ENCODE measurements around the gene CBX8. TPM values are rescaled to one million over a fixed set of nuclear protein-coding genes. Genes with fewer than 3 reads are reported as not detected.
A peak's percentile ranks its signal among the peaks of the same experiment; 100 is the strongest.

Gene CBX8
- total RNA-seq, 1 experiment from 2014 or later: 2.0 TPM

- POLR2A ChIA-PET: interaction anchor here (0.6 to 1.8 kb wide), 3 partner anchors 36 to 53 kb away, joined by 3 to 4 read pairs (median 3); no protein-coding TSS in a partner anchor
- DNase-seq (ENCODE audit: low spot score): no peak
- CTCF ChIA-PET: interaction anchor here (1.0 to 9.2 kb wide), 8 partner anchors 9 to 170 kb away, joined by 3 to 119 read pairs (median 18); partner anchors contain the start of gene CBX4
Observed at GRCh38 chr17:79799538-79800324, 2.9 kb upstream of the CBX8 start.

GRCh38 chr17:79799174-79799537, 2.3 kb upstream of the CBX8 start:
- Mint-ChIP-seq H3K4me1 (peaks cover 50% of the 10 kb centered on the region), H3K27ac (no peak overlapping the region), H3K27me3 (ENCODE audit: low read depth) (peaks cover 94% of the 10 kb centered on the region), H3K36me3 (no peaks in the 10 kb centered on the region), H3K4me3 (no peak overlapping the region; the same call in 1 of the 2 replicates), H3K9me3 (no peaks in the 10 kb centered on the region)
- ChIA-PET CTCF (interaction anchor here (2.2 to 9.2 kb wide), 7 partner anchors 9 to 176 kb away, joined by 7 to 119 read pairs (median 22); partner anchors contain the start of gene CBX4), POLR2A (interaction anchor here (1.0 to 2.7 kb wide), 2 partner anchors 9 to 37 kb away, joined by 3 to 7 read pairs; no protein-coding TSS in a partner anchor)
- ATAC-seq: no peak
- DNase-seq (ENCODE audit: low spot score): peak; percentile 34
- no peak for TF ChIP-seq AR (CRISPR knock-in tag; IDR thresholded peaks at IDR 0.05)
- no peak for TF ChIP-seq PREB (CRISPR knock-in tag; IDR thresholded peaks at IDR 0.05; ENCODE audit: borderline replicate concordance)
- TF ChIP-seq IRF1 (CRISPR knock-in tag; IDR thresholded peaks at IDR 0.05): no peak
- no peak for TF ChIP-seq NR1H2 (CRISPR knock-in tag; IDR thresholded peaks at IDR 0.05)
- TF ChIP-seq ZNF317 (CRISPR knock-in tag; IDR thresholded peaks at IDR 0.05; ENCODE audit: borderline replicate concordance, low read depth): no peak
- no peak for TF ChIP-seq ATF2 (CRISPR knock-in tag; IDR thresholded peaks at IDR 0.05; ENCODE audit: borderline replicate concordance, low read depth)
- no peak for TF ChIP-seq GABPB1 (CRISPR knock-in tag; IDR thresholded peaks at IDR 0.05)
- TF ChIP-seq E2F5 (CRISPR knock-in tag; IDR thresholded peaks at IDR 0.05): no peak
- no peak for TF ChIP-seq ZNF219 (CRISPR knock-in tag; IDR thresholded peaks at IDR 0.05; ENCODE audit: borderline replicate concordance)
- no peak for TF ChIP-seq AFF4 (CRISPR knock-in tag; IDR thresholded peaks at IDR 0.05; ENCODE audit: borderline replicate concordance)
- TF ChIP-seq STAT6 (CRISPR knock-in tag; conservative IDR thresholded peaks at IDR 0.05; ENCODE audit: low read depth): no peak

More at GRCh38 chr17:79799538-79800324, 2.9 kb upstream of the CBX8 start:
- no peak overlapping the region for H3K27ac Mint-ChIP-seq
- peaks cover 94% of the 10 kb centered on the region for H3K27me3 Mint-ChIP-seq (ENCODE audit: low read depth)
- TF ChIP-seq ZNF219 (CRISPR knock-in tag; IDR thresholded peaks at IDR 0.05; ENCODE audit: borderline replicate concordance): no peak
- TF ChIP-seq HMGA2 (CRISPR knock-in tag; IDR thresholded peaks at IDR 0.05): no peak
- no peak for TF ChIP-seq ZBTB21 (CRISPR knock-in tag; IDR thresholded peaks at IDR 0.05; ENCODE audit: borderline replicate concordance)
- TF ChIP-seq USF1 (CRISPR knock-in tag; IDR thresholded peaks at IDR 0.05): 0 out of 2 replicates have a peak, but pooled peaks have one; percentile 14
- TF ChIP-seq MAX (CRISPR knock-in tag; IDR thresholded peaks at IDR 0.05): no peak
- no peak for TF ChIP-seq RELA (CRISPR knock-in tag; IDR thresholded peaks at IDR 0.05; ENCODE audit: borderline replicate concordance)
- no peak for ATAC-seq
- H3K9me3 Mint-ChIP-seq: no peaks in the 10 kb centered on the region
- H3K4me1 Mint-ChIP-seq: peaks cover 52% of the 10 kb centered on the region
- no peak overlapping the region; the same call in 1 of the 2 replicates for H3K4me3 Mint-ChIP-seq
- H3K36me3 Mint-ChIP-seq: no peaks in the 10 kb centered on the region

All from WTC11 (cell line).